ENCODE results near the gene MDH1B.

DNA sequence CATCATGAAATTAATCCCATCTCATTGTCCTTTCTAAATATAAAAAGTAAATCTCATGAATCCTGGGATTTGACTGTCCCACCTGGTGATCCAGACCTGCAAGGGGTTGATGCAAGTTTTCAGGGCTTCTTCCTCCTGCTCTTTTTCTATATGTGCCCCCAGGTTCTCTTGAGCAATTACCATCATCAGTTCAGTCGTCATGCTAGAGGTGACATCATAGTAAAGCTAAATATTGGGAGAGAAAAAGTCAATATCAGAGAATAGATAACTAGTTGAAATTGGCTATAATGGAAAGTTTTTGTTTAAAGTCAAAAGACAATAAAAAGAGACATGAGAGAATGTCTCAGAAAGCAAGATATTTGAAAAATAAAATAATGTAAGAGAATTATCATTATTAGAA, 8.3 kb downstream of the MDH1B start:
- TF ChIP-seq POLR2AphosphoS5 (IDR thresholded peaks at IDR 0.05; ENCODE audit: low read depth, low read length) (no peak), TAF1 (IDR thresholded peaks at IDR 0.05; ENCODE audit: borderline replicate concordance, insufficient read depth, low read length) (no peak)
- TF ChIP-seq, protein P1, sequence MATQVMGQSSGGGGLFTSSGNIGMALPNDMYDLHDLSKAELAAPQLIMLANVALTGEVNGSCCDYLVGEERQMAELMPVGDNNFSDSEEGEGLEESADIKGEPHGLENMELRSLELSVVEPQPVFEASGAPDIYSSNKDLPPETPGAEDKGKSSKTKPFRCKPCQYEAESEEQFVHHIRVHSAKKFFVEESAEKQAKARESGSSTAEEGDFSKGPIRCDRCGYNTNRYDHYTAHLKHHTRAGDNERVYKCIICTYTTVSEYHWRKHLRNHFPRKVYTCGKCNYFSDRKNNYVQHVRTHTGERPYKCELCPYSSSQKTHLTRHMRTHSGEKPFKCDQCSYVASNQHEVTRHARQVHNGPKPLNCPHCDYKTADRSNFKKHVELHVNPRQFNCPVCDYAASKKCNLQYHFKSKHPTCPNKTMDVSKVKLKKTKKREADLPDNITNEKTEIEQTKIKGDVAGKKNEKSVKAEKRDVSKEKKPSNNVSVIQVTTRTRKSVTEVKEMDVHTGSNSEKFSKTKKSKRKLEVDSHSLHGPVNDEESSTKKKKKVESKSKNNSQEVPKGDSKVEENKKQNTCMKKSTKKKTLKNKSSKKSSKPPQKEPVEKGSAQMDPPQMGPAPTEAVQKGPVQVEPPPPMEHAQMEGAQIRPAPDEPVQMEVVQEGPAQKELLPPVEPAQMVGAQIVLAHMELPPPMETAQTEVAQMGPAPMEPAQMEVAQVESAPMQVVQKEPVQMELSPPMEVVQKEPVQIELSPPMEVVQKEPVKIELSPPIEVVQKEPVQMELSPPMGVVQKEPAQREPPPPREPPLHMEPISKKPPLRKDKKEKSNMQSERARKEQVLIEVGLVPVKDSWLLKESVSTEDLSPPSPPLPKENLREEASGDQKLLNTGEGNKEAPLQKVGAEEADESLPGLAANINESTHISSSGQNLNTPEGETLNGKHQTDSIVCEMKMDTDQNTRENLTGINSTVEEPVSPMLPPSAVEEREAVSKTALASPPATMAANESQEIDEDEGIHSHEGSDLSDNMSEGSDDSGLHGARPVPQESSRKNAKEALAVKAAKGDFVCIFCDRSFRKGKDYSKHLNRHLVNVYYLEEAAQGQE (IDR thresholded peaks at IDR 0.05; ENCODE audit: insufficient read depth in 1 of 2, low read depth in 2 of 2, low read length in 2 of 2) = no peak
